GM18867 (cell line): ENCODE measurements around the gene ADM.

Experiments
- ATAC-seq: cut with Tn5 transposase; IDR thresholded peaks from one replicate; pipeline ENCODE4 v1.9.1; 2021; ENCODE audit warnings: mild to moderate bottlenecking, moderate library complexity; ENCODE audit not compliant: unreplicated experiment

The ADM gene

GRCh38 chr11:10327254-10327653 lies 22.4 kb downstream of the ADM start:
- no peak for ATAC-seq

DNA sequence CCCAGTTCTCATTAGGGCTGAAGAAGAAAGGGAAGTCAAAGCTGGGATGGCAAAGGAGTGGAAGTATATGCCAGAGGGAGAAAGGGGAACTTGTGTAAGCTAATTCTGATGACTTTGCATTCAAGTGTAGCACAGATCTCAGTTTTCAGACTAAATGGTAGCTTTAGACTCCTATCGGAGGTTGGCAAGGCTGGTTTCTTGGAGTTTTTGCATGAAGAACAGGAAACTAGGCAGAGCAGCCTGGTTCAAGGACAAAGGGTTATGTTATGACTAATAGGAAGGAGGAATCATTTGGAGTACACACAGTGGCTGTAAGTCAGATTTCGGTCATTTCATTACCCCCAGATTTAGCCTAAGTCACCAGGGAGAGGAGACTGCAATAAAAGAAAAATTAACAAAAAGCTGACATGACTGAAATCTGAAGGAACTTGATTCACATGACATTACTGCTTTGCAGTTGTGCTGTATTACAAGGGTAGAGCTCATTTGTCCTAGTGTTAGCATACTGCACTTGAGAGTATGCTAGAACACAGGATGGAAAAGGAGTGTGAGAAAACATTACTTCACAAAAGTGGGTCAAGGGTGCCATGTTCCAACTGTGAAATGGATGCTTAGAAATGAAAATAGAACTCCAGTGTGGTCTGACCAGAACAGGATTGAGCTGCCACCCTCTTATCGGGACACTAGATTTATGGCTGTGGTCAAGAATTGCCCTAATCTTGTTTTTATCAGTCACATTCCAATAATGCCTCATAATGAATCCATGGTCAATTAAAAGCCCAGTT lies 23.6 kb downstream of the ADM start:
- ATAC-seq, result no peak

DNA sequence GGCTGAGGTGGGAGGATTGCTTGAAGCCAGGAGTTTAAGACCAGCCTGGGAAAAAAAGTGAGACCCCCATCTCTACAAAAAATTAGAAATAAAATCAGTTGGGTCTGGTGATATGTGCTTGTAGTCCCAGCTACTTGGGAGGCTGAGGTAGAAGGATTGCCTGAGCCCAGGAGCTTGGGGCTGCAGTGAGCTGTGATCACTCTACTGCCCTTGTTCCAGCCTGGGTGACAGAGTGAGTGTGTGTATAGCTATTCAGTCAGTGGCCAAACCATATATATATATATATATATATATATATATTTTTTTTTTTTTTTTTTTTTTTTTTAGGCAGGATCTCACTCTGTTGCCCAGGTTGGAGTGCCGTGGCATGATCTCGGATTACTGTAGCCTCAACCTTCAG lies 24.5 kb downstream of the ADM start:
- ATAC-seq, result no peak

DNA sequence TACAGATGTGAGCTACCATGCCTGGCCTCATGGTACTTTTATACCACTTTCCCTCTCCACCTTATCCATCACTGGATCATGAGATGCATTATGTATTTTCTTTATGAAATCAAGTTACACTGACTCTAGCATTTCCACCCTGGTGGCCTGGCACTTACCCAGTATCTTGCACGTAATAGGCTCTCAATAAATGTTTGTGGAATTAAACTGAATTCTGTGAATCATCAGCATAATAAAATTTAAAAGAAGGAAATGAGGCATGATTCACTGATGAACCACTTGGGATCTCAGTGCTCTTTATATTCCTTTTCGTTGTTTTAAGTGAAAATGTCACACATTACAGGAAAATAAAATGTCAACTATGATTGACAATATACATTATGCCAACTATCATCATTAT lies 25.1 kb downstream of the ADM start:
- no peak for ATAC-seq

GRCh38 chr11:10331548-10332289 lies 26.8 kb downstream of the ADM start:
- ATAC-seq, result no peak

GRCh38 chr11:10333490-10333889 lies 28.6 kb downstream of the ADM start:
- ATAC-seq, result no peak

- no peak for ATAC-seq
Measured at GRCh38 chr11:10338287-10338686, 33.4 kb downstream of the ADM start.

GRCh38 chr11:10348650-10349280 lies 43.9 kb downstream of the ADM start:
- no peak for ATAC-seq

DNA sequence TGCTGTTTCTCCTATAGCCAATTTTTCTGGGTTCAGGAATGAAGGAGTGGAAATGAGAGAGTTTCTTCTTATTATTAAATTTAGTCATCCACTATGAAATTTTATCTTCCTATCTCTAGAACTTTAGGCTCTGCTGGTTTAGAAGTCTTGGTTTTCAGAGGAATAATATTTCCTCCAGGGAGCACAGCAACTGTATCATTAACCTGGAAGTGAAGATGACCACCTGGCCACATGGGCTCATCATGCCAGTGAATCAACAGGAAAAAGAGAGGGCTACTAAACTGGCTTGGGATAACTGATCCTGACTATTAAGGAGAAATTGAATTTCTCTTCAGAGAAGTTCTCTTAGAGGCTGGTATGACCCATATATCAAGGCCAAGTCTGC lies 44.4 kb downstream of the ADM start:
- no peak for ATAC-seq

DNA sequence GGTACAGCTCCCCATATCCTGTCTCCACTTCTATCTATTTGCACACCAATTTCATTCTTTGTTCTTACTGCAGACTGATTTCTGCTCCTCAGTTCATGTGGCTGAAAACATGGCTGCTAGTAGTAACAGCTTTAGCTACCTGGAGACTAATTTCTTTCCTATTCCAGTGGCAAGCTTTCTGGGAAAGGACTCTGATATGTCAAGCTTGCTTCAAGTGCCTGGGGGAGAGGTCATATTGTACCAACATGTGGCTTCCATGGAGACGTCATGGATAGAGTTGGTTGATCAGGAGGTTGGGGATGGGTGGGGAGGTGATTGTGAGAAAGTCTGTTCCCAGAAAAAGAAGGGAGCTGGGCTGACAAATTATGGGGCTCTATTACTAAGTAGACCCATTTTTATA lies 44.9 kb downstream of the ADM start:
- ATAC-seq, result no peak

- ATAC-seq, result no peak
Measured at GRCh38 chr11:10350334-10350733, 45.5 kb downstream of the ADM start.

- ATAC-seq, result no peak
Measured at GRCh38 chr11:10351435-10351764, 46.5 kb downstream of the ADM start.

DNA sequence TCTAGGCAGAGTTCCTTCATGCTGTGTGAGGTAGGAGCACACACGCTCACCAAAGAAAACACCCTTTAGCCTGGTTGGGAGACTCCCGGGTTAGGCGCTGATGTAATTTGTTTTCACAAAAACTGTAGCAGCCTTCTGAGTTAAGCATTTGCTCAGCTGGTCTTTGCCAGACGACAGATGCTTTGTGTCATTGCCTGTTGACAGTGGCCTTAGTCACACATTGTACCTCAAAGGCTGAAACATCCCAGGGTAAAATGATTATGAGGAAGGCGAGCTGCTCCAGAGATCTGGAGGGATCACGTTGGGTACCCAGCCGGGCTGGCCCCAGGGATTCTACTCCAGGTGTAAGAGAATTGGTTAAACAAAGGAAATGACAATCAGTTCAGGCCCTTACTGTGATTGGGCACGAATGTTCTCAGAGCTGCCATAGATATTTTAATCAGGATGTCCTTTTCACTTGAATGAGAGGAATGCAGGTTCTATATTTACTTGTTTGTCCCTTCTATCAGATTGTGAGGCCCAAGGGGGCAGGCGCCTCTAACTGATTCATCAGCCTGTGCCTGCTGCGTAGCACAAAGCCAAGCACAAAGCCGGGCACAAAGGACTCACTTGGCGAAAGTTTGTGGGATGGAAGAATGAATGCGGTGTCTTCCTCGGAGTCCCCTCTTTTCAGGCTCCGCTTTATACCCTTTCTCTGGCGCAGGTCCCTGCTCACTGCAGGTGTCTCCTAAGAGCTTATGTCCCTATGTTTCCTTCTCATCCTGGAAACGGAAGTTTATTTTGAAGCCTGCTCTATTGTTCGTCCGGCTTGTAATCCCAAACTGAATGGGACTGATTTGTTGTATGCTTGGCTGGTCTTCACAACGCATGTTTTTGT lies 47.1 kb downstream of the ADM start:
- no peak for ATAC-seq

DNA sequence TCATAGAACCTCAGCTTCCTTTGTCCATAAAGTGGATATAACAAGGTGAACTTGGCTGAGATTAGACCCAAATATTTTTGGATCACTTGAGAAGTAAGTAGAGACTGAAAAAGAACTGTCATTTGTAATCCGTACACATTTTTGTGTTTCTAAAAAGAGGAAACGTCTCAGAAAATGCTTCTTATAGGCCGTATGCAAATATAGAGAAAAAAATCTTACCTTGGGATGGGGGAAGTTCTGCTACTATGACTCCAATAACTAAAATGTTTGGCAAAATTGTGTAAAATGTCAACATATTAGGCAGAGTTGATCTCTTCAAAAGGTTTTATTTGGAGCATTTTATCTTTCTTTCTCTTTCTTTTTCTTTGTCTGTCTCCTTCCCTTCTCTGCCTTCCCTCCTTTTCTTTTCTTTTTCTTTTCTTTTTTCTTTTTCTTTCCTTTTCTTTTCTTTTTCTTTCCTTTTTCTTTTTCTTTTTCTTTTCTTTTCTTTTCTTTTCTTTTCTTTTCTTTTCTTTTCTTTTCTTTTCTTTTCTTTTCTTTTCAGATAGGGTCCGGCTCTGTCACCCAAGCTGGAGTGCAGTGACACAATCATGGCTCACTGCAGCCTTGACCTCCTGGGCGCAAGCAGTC lies 48.2 kb downstream of the ADM start:
- ATAC-seq, result no peak

DNA sequence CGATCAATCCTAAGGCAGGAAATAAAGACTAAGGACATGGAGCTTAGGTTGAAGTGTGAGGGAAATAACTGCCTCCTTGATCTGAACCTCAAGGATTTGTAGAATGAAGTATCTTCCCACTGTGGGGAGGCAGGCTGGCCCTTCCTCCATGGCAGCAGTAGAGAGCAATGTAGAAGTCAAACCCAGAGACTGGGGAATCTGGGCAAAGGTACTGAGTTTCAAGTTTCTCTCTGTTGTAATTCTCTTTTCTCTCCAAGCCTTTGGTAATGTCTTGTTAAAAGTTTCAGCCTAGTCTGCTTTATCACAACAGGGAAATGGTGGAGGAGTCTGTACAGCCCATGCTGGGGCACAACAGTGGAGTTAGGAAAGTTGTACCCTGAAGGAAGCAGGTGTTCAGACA lies 49.5 kb downstream of the ADM start:
- no peak for ATAC-seq

DNA sequence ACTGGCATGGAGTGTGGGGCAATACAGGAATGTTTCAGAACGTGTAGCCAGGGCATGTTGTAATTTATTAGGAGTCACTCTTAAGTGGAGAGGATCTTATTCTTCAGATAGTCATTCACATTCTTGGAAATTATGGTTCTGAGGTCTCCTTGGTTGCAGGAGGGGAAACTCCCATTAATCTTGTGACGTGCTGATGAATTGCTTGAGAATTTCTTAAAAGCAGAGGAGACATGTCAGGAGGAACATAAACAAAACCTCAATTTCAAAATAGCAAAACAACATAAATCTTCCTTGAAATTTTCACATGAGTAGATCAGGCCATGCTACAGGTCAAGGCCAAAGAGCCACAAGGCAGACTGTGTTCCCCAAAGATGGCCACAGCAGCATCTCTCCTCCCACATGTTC lies 50.4 kb downstream of the ADM start:
- ATAC-seq, result no peak

- ATAC-seq, result no peak
Measured at GRCh38 chr11:10356161-10356560, 51.3 kb downstream of the ADM start.
